Peyer's patch (tissue), 4 donors: ENCODE results near the gene DNAI1. TPM values are rescaled to one million over a fixed set of nuclear protein-coding genes. Genes with fewer than 3 reads are reported as not detected.

Experiments used
- DNase-seq, 3 donors: peaks; one replicate each; pipeline ENCODE4 v3.0.0-alpha.2; 2017 to 2019
- H3K27ac ChIP-seq, 4 donors: fragments of 200-600 bp; sonication (generic); one replicate each; pipeline ENCODE4 v1.5.1; 2016 to 2019
- H3K27me3 ChIP-seq, 2 donors: fragments of 200-600 bp; sonication (generic); one replicate each; pipeline ENCODE4 v1.5.1; 2019
- H3K36me3 ChIP-seq, 3 donors: fragments of 200-600 bp; sonication (generic); one replicate each; pipeline ENCODE4 v1.5.1; 2016 to 2019
- H3K4me1 ChIP-seq, 4 donors: fragments of 200-600 bp; sonication (generic); one replicate each; pipeline ENCODE4 v1.5.1; 2016 to 2019
- H3K4me3 ChIP-seq, 4 donors: fragments of 200-600 bp; sonication (generic); 1 replicate in 3 of 4; 2 replicates in 1 of 4; pipeline ENCODE4 v1.5.1; 2016 to 2019; ENCODE audit warnings: mild to moderate bottlenecking in 1 of 4
- H3K9me3 ChIP-seq, 4 donors: fragments of 200-600 bp; sonication (generic); one replicate each; pipeline ENCODE4 v1.5.1; 2016 to 2019; ENCODE audit warnings: mild to moderate bottlenecking in 1 of 4
- POLR2A ChIP-seq, 2 donors: fragments of 450-650 bp; IDR thresholded peaks; one replicate each; pipeline ENCODE4 v1.5.1; 2017; ENCODE audit warnings: antibody characterized with exemption in 2 of 2, mild to moderate bottlenecking in 2 of 2, moderate library complexity in 2 of 2
- total RNA-seq, 4 donors: library from RNA; depleted of rRNA; stranded (reverse); fragments of >200 nt; gene quantifications; one replicate each; pipeline ENCODE4 v1.1.0, GENCODE V29; 2016
- TF ChIP-seq, protein P1 (sequence below), 6 experiments: fragments of 450-650 bp in 4 of 6; fragments of 200-600 bp in 2 of 6; sonication (generic) in 1 of 6; IDR thresholded peaks; one replicate each; pipeline ENCODE4 v1.5.1; 2017 to 2019; ENCODE audit warnings: antibody characterized with exemption in 6 of 6, mild to moderate bottlenecking in 3 of 6, moderate library complexity in 1 of 6

Gene DNAI1
- total RNA-seq, 4 donors from 2014 or later, result not detected

DNA sequence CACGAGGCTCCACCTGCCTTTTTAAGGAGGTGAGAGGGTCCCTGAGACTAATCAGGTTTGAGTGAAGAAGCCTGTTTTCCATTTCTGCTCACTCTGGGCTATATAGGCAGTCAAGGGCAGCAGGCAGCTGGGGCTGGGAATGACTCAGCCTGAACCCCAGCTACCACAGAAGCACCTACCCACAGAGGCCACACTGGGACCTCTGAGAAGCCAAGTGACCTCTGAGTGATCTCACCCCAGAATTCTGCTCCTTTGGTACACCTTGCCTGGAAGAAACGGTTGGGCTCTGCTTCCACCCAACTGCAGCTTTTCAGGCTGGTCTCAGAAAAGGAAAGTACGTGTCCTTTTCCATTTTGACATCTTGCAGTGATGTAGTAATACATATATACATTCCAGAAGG is 7.1 kb upstream of the DNAI1 start:
- H3K4me1 ChIP-seq, result no peaks in the 10 kb centered on the region
- H3K9me3 ChIP-seq, result no peaks in the 10 kb centered on the region
- H3K4me3 ChIP-seq, result no peak overlapping the region
- TF ChIP-seq POLR2A (IDR thresholded peaks at IDR 0.05), result no peak
- no peak for DNase-seq
- H3K27me3 ChIP-seq, result no peaks in the 10 kb centered on the region
- no peaks in the 10 kb centered on the region for H3K36me3 ChIP-seq
- no peak overlapping the region for H3K27ac ChIP-seq

DNA sequence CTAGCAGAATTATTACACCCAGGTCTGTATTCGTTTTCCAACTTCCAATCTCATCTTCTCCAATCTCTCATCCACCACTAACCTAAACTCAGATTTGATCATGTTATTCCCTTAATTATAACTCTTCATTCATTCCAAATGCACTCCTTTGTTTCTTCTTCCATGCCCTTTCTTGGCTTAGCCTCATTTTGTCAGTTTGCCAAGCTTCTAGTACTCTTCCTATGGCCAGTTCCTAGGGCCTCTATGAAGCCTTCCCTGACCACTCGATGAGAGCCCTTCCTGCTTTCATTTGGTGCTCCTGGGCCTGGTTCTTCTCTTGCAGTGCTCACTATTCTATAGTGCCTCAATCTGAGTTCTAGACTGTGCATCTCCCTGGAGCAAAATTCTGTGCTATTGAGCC is 6.0 kb upstream of the DNAI1 start:
- H3K4me1 ChIP-seq, result peaks cover 0 to 9% (median 5%) of the 10 kb centered on the region in 4 donors
- H3K9me3 ChIP-seq, result no peaks in the 10 kb centered on the region

DNA sequence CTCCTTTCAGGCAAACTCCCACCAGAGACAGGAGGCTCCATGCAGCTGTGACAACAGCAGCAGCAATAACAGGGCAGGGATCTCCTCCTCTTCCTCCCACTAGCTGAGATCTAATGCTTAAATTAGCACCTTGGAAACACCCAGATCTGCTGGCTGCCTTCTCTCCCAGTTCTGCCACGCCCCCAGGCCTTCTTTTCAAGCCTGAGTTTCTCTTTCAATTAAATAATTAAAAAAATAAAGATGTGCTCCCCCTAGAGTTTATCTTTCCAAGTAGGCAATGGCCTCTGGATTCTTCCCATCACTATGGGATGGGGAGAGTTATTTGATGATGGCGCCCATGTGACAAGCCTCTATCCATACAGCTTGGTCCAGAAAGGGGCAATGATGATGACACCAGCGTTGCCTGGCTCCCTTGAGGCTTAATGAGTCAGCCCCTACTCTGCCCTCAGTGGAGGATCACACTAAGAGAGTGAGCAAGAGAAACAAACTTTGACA is 4.0 kb upstream of the DNAI1 start:
- Histone ChIP-seq H3K9me3 (no peaks in the 10 kb centered on the region), H3K36me3 (no peaks in the 10 kb centered on the region), H3K4me3 (no peak overlapping the region), H3K27me3 (no peaks in the 10 kb centered on the region), H3K4me1 (peaks cover 0 to 14% (median 6%) of the 10 kb centered on the region in 4 donors), H3K27ac (no peak overlapping the region)
- no peak for TF ChIP-seq POLR2A (IDR thresholded peaks at IDR 0.05)
- TF ChIP-seq, protein P1, sequence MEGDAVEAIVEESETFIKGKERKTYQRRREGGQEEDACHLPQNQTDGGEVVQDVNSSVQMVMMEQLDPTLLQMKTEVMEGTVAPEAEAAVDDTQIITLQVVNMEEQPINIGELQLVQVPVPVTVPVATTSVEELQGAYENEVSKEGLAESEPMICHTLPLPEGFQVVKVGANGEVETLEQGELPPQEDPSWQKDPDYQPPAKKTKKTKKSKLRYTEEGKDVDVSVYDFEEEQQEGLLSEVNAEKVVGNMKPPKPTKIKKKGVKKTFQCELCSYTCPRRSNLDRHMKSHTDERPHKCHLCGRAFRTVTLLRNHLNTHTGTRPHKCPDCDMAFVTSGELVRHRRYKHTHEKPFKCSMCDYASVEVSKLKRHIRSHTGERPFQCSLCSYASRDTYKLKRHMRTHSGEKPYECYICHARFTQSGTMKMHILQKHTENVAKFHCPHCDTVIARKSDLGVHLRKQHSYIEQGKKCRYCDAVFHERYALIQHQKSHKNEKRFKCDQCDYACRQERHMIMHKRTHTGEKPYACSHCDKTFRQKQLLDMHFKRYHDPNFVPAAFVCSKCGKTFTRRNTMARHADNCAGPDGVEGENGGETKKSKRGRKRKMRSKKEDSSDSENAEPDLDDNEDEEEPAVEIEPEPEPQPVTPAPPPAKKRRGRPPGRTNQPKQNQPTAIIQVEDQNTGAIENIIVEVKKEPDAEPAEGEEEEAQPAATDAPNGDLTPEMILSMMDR (IDR thresholded peaks at IDR 0.05), result no peak
- no peak for DNase-seq

More for the DNA sequence above, 6.0 kb upstream of the DNAI1 start:
- TF ChIP-seq POLR2A (IDR thresholded peaks at IDR 0.05), result no peak
- TF ChIP-seq, protein P1 (IDR thresholded peaks at IDR 0.05), result no peak
- Histone ChIP-seq H3K4me3 (no peak overlapping the region), H3K36me3 (no peaks in the 10 kb centered on the region), H3K27me3 (no peaks in the 10 kb centered on the region), H3K27ac (no peak overlapping the region)
- DNase-seq, result no peak

DNA sequence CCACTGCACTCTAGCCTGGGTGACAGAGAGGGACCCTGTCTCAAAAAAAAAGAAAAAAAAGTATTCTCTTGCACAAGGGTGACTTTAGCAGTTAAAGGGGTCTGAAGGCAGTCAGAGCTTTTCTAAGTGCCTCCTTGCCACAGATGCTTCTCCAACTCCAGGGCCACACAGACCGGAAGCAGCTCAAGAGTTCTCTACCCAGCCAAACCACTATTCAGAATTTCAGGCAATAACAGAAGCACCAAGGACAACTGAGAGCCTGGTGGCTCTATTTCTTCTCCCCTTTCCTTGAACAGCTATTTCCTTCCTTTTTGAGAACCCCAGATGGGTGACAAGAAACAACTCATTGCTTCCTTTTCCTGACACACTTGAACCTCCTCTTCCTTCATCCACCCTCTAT is 2.5 kb upstream of the DNAI1 start:
- no peaks in the 10 kb centered on the region for H3K9me3 ChIP-seq
- H3K27me3 ChIP-seq, result no peaks in the 10 kb centered on the region
- peaks cover 0 to 14% (median 6%) of the 10 kb centered on the region in 4 donors for H3K4me1 ChIP-seq
- TF ChIP-seq, protein P1 (IDR thresholded peaks at IDR 0.05), result no peak
- TF ChIP-seq POLR2A (IDR thresholded peaks at IDR 0.05), result no peak
- H3K36me3 ChIP-seq, result no peaks in the 10 kb centered on the region
- no peak overlapping the region for H3K27ac ChIP-seq
- no peak overlapping the region for H3K4me3 ChIP-seq
- DNase-seq, result no peak

DNA sequence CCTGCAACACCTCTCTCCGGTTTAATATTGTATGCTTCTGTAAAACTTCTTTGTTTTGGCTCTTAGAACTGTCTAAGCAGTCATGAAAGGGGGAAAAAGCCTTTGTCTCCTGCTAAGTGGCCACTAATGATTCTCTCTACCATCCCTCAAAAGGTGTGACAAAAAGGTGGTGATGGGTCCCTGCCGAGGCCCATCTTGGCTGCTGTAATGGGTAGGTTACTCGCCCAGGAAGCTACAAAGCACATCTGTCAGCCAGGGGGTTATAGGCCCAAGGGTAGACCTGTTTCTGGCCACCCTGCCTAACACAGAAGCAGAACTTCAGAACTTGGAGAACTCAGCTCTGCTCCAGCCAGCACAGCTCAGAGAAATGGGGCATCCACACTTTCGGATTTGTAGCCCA is 1.9 kb upstream of the DNAI1 start:
- no peak for DNase-seq
- Histone ChIP-seq H3K4me3 (peak overlapping the region in 3 of 4 donors; percentile 66 to 95 (median 67)), H3K27ac (peak overlapping the region in 3 of 4 donors; percentile 68 to 87 (median 72))

DNA sequence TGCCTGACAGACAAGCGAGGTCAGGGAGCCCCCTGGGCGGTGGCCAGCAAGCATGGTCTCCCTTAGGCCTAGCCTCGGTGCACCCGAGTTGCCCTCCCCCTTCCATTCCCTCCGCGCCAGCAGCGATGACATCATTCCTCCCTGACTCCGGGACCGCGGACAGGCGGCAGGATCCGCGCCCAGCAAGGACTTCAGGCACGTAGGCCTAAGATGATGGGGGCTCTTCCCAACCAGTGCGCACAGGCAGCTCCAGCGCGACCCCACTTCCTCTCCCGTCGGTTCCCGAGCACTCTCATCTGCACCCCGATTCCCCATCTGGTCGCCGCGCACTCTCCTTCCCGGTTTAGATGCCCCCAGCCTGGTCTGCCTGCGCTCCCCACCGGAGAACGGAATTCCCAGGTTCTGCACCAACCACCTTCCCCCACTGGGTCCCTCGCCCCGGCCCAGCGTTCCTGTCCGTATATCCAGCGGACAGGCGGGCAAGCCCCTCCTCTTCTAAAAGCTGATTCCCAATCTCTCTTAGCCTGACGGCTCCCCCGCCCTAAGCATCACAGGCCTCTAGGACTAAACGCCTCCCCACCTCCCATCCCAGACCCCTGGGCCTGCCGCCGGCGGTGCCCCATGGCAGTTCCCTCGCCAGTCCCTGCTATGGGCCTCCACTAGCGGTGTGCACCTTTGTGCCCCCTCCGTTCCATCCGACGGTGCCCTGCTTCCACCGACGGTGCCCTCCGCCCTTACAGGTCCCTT is 1.2 kb upstream of the DNAI1 start:
- peak in 2 of 3 donors; percentile 57 to 64 for DNase-seq
- H3K4me1 ChIP-seq, result peaks cover 0 to 14% (median 6%) of the 10 kb centered on the region in 4 donors
- no peaks in the 10 kb centered on the region for H3K9me3 ChIP-seq
- no peaks in the 10 kb centered on the region for H3K36me3 ChIP-seq
- peak overlapping the region; percentile 45 to 87 (median 70) for H3K27ac ChIP-seq
- H3K4me3 ChIP-seq, result peak overlapping the region; percentile 66 to 95 (median 80)
- H3K27me3 ChIP-seq, result no peaks in the 10 kb centered on the region
- no peak for TF ChIP-seq POLR2A (IDR thresholded peaks at IDR 0.05)
- TF ChIP-seq, protein P1 (IDR thresholded peaks at IDR 0.05), result peak in 1 of 6 experiments; percentile 3

More for the DNA sequence above, 1.9 kb upstream of the DNAI1 start:
- Histone ChIP-seq H3K9me3 (no peaks in the 10 kb centered on the region), H3K27me3 (no peaks in the 10 kb centered on the region), H3K36me3 (no peaks in the 10 kb centered on the region), H3K4me1 (peaks cover 0 to 14% (median 6%) of the 10 kb centered on the region in 4 donors)
- TF ChIP-seq, protein P1 (IDR thresholded peaks at IDR 0.05), result no peak
- no peak for TF ChIP-seq POLR2A (IDR thresholded peaks at IDR 0.05)
